H1 (cell line): ENCODE results near the gene PHACTR1. TPM values are rescaled to one million over a fixed set of nuclear protein-coding genes. Genes with fewer than 3 reads are reported as not detected.

Experiments
- CTCF ChIA-PET: fragments of 300-600 bp; sonication (Branson Sonifier 250); formaldehyde crosslinking; loops from one replicate; lab custom pipeline; 2021; ENCODE audit not compliant: partially characterized antibody; lab: Charles Lee
- POLR2A ChIA-PET: fragments of 300-600 bp; sonication (Branson Sonifier 250); formaldehyde crosslinking; loops from one replicate; lab custom pipeline; 2021; ENCODE audit warnings: inconsistent platforms; ENCODE audit not compliant: partially characterized antibody; lab: Charles Lee
- DNase-seq, 2 experiments: peaks; one replicate each; pipeline versions ENCODE4 v3.0.0 to v3.0.0-alpha.2; 2010 to 2022; ENCODE audit warnings: low spot score in 2 of 2, low read depth in 1 of 2, mixed read lengths in 1 of 2
- FAIRE-seq: peaks from 2 replicates; lab custom pipeline; 2011; peaks lifted over from hg19 to GRCh38; lab: Jason Lieb, UNC
- H2AFZ ChIP-seq: 2 replicates; pipeline ENCODE4 v1.8.1; 2012; ENCODE audit warnings: low read length, inconsistent platforms
- H2AK5ac ChIP-seq: 2 replicates; pipeline ENCODE4 v1.6.1; 2013; ENCODE audit warnings: low read depth, low read length
- H2BK120ac ChIP-seq: replicated peaks from 2 replicates; pipeline ENCODE3; 2013; ENCODE audit warnings: low read depth, low read length, inconsistent platforms
- H2BK12ac ChIP-seq: 2 replicates; pipeline ENCODE4 v1.6.1; 2013; ENCODE audit warnings: low read depth, low read length
- H2BK15ac ChIP-seq: 2 replicates; pipeline ENCODE4 v1.6.1; 2013; ENCODE audit warnings: low read length
- H2BK20ac ChIP-seq: 2 replicates; pipeline ENCODE4 v1.6.1; 2013; ENCODE audit warnings: low read length
- H2BK5ac ChIP-seq: 2 replicates; pipeline ENCODE4 v1.6.1; 2013; ENCODE audit warnings: low read depth, low read length
- H3K14ac ChIP-seq: 2 replicates; pipeline ENCODE4 v1.6.1; 2013; ENCODE audit warnings: inconsistent platforms; ENCODE audit not compliant: insufficient read length
- H3K18ac ChIP-seq: 2 replicates; pipeline ENCODE4 v1.6.1; 2013; ENCODE audit warnings: low read length; ENCODE audit errors: extremely low read depth
- H3K23ac ChIP-seq: 2 replicates; pipeline ENCODE4 v1.6.1; 2013; ENCODE audit warnings: inconsistent platforms; ENCODE audit not compliant: insufficient read length
- H3K23me2 ChIP-seq: 2 replicates; pipeline ENCODE4 v1.6.1; 2013; ENCODE audit warnings: low read depth, low read length
- H3K27ac ChIP-seq: 2 replicates; pipeline ENCODE4 v1.6.1; 2011; ENCODE audit warnings: low read depth, low read length, inconsistent platforms
- H3K27me3 ChIP-seq, 4 experiments: replicated peaks in 1 of 4; 1 replicate in 1 of 4; 2 replicates in 3 of 4; pipeline versions ENCODE4 v1.6.1 to v1.8.1; 2011 to 2013; ENCODE audit warnings: low read length in 3 of 4, mild to moderate bottlenecking in 3 of 4, inconsistent platforms in 2 of 4, mixed read lengths in 2 of 4, moderate library complexity in 1 of 4; ENCODE audit not compliant: control insufficient read depth in 3 of 4, insufficient read depth in 3 of 4; ENCODE audit errors: extremely low read depth in 1 of 4
- H3K36me3 ChIP-seq, 4 experiments: 2 replicates each; pipeline versions ENCODE4 v1.6.1 to v1.8.1; 2011 to 2013; ENCODE audit warnings: mild to moderate bottlenecking in 4 of 4, low read length in 3 of 4, moderate library complexity in 2 of 4, control low read depth in 1 of 4, inconsistent platforms in 1 of 4; ENCODE audit not compliant: insufficient read depth in 4 of 4, control insufficient read depth in 2 of 4
- H3K4ac ChIP-seq: replicated peaks from 2 replicates; pipeline ENCODE3; 2013; ENCODE audit warnings: low read length, low read depth, mixed read lengths, inconsistent platforms; ENCODE audit not compliant: insufficient read length
- H3K4me1 ChIP-seq, 4 experiments: replicated peaks in 1 of 4; 1 replicate in 1 of 4; 2 replicates in 3 of 4; pipeline versions ENCODE4 v1.6.1 to v1.8.1; 2011 to 2013; ENCODE audit warnings: low read length in 3 of 4, inconsistent platforms in 2 of 4, mixed read lengths in 1 of 4; ENCODE audit not compliant: insufficient read depth in 4 of 4, control insufficient read depth in 3 of 4
- H3K4me2 ChIP-seq, 2 experiments: 2 replicates each; pipeline versions ENCODE4 v1.6.1 to v1.8.1; 2011 to 2013; ENCODE audit warnings: low read depth in 2 of 2, low read length in 2 of 2, control low read depth in 1 of 2, inconsistent platforms in 1 of 2, mild to moderate bottlenecking in 1 of 2; ENCODE audit not compliant: insufficient read depth in 1 of 2
- H3K4me3 ChIP-seq, 4 experiments: fragments of 200-600, 300-600 bp in 1 of 4; sonication (generic), shearing (Covaris generic), sonication (Bioruptor Twin) in 1 of 4; 2 replicates each; pipeline versions ENCODE4 v1.5.1 to v1.8.1; 2011 to 2016; ENCODE audit warnings: low read length in 4 of 4, low read depth in 3 of 4, control low read depth in 2 of 4, inconsistent platforms in 2 of 4, mild to moderate bottlenecking in 2 of 4, mixed read lengths in 1 of 4, moderate library complexity in 1 of 4; ENCODE audit not compliant: insufficient read depth in 2 of 4; ENCODE audit errors: extremely low read depth in 1 of 4
- H3K56ac ChIP-seq: replicated peaks from 2 replicates; pipeline ENCODE3; 2013; ENCODE audit warnings: low read depth, mild to moderate bottlenecking, mixed read lengths, low read length, inconsistent platforms; ENCODE audit not compliant: insufficient read length
- H3K79me1 ChIP-seq: 2 replicates; pipeline ENCODE4 v1.6.1; 2013; ENCODE audit warnings: low read depth, low read length, control low read depth
- H3K79me2 ChIP-seq, 2 experiments: 2 replicates each; pipeline versions ENCODE4 v1.6.1 to v1.8.1; 2012 to 2013; ENCODE audit warnings: low read length in 2 of 2, mild to moderate bottlenecking in 2 of 2, inconsistent platforms in 1 of 2; ENCODE audit not compliant: insufficient read depth in 2 of 2, control insufficient read depth in 1 of 2
- H3K9ac ChIP-seq, 4 experiments: replicated peaks in 1 of 4; 1 replicate in 1 of 4; 2 replicates in 3 of 4; pipeline versions ENCODE4 v1.6.1 to v1.8.1; 2011 to 2013; ENCODE audit warnings: low read depth in 3 of 4, low read length in 3 of 4, control low read depth in 2 of 4, mild to moderate bottlenecking in 2 of 4, moderate library complexity in 2 of 4, inconsistent platforms in 1 of 4; ENCODE audit errors: extremely low read depth in 1 of 4
- H3K9me3 ChIP-seq, 2 experiments: 2 replicates each; pipeline versions ENCODE4 v1.6.1 to v1.8.1; 2012 to 2013; ENCODE audit warnings: mild to moderate bottlenecking in 2 of 2, moderate library complexity in 2 of 2, control low read depth in 1 of 2, inconsistent platforms in 1 of 2, low read depth in 1 of 2, low read length in 1 of 2, mixed read lengths in 1 of 2; ENCODE audit not compliant: insufficient read depth in 2 of 2
- H4K20me1 ChIP-seq, 2 experiments: replicated peaks in 1 of 2; 2 replicates each; pipeline versions ENCODE3 to v1.8.1; 2011 to 2013; ENCODE audit warnings: inconsistent platforms in 2 of 2, low read length in 2 of 2, mild to moderate bottlenecking in 1 of 2; ENCODE audit not compliant: insufficient read depth in 2 of 2, control insufficient read depth in 1 of 2
- H4K5ac ChIP-seq: 2 replicates; pipeline ENCODE4 v1.6.1; 2013; ENCODE audit warnings: low read length, low read depth, mixed read lengths, inconsistent platforms; ENCODE audit not compliant: insufficient read length
- H4K8ac ChIP-seq: 2 replicates; pipeline ENCODE4 v1.8.0; 2013; ENCODE audit warnings: mild to moderate bottlenecking, moderate library complexity, low read length, inconsistent platforms; ENCODE audit not compliant: insufficient read depth; ENCODE audit errors: extremely low read depth
- H4K91ac ChIP-seq: replicated peaks from 2 replicates; pipeline ENCODE3; 2013; ENCODE audit warnings: low read length, mixed read lengths, inconsistent platforms; ENCODE audit not compliant: insufficient read length
- CHD1 ChIP-seq: IDR thresholded peaks from 2 replicates; pipeline ENCODE4 v1.6.1; 2012; ENCODE audit warnings: low read depth, low read length, improper control_type of control experiment
- CHD2 ChIP-seq: IDR thresholded peaks from 2 replicates; pipeline ENCODE4 v1.6.1; 2012; ENCODE audit warnings: low read length, improper control_type of control experiment
- CREB1 ChIP-seq: IDR thresholded peaks from 2 replicates; pipeline ENCODE4 v1.6.1; 2012; ENCODE audit warnings: inconsistent platforms
- CTBP2 ChIP-seq: IDR thresholded peaks from 2 replicates; pipeline ENCODE4 v1.7.0; 2011; ENCODE audit warnings: borderline replicate concordance, mild to moderate bottlenecking, moderate library complexity, mixed read lengths, low read length; ENCODE audit not compliant: insufficient read depth, insufficient read length
- EGR1 ChIP-seq: IDR thresholded peaks from 2 replicates; pipeline ENCODE4 v1.6.1; 2011; ENCODE audit warnings: low read depth, low read length, borderline replicate concordance
- FOSL1 ChIP-seq: IDR thresholded peaks from 2 replicates; pipeline ENCODE4 v1.6.1; 2011; ENCODE audit warnings: mild to moderate bottlenecking, low read depth, low read length, moderate library complexity; ENCODE audit not compliant: insufficient read depth
- NANOG ChIP-seq: IDR thresholded peaks from 2 replicates; pipeline ENCODE4 v1.6.1; 2011; ENCODE audit warnings: low read length, low read depth, mild to moderate bottlenecking, inconsistent platforms; ENCODE audit not compliant: insufficient read depth, poor library complexity, severe bottlenecking
- RXRA ChIP-seq: IDR thresholded peaks from 2 replicates; pipeline ENCODE4 v1.6.1; 2011; ENCODE audit warnings: low read depth, mild to moderate bottlenecking, low read length, moderate library complexity; ENCODE audit not compliant: insufficient read depth
- TAF7 ChIP-seq: optimal IDR thresholded peaks from 2 replicates; pipeline ENCODE3; 2011; ENCODE audit warnings: low read depth, mild to moderate bottlenecking, inconsistent platforms, low read length, moderate library complexity, borderline replicate concordance
- TBP ChIP-seq: IDR thresholded peaks from 2 replicates; pipeline ENCODE4 v1.6.1; 2011; ENCODE audit warnings: low read depth, low read length, improper control_type of control experiment
- YY1 ChIP-seq: IDR thresholded peaks from 2 replicates; pipeline ENCODE4 v1.6.1; 2011; ENCODE audit warnings: low read depth, mild to moderate bottlenecking, low read length
- ZNF274 ChIP-seq: IDR thresholded peaks from 2 replicates; pipeline ENCODE4 v1.7.0; 2012; ENCODE audit warnings: low read length, borderline replicate concordance; ENCODE audit errors: extremely low read depth
- WGBS, 2 experiments: shearing (Covaris generic) in 1 of 2; methylation state at CpG; one replicate each; pipeline versions ENCODE4 v1.1.6 to v1.1.7; 2013 to 2015; ENCODE audit warnings: low lambda C conversion rate in 2 of 2, mixed read lengths in 2 of 2, inconsistent platforms in 1 of 2, low coverage in 1 of 2, missing lambda C conversion rate in 1 of 2; ENCODE audit not compliant: insufficient replicate concordance in 2 of 2, insufficient coverage in 1 of 2, insufficient read length in 1 of 2; ENCODE audit errors: extremely low coverage in 1 of 2, missing lambda C conversion rate in 1 of 2; 5-methylcytosine and 5-hydroxymethylcytosine counted together
- polyA plus RNA-seq, 7 experiments: library from polyadenylated mRNA; depleted of rRNA in 3 of 7; stranded (reverse) in 5 of 7; unstranded in 2 of 7; fragments of >200 nt in 5 of 7; fragments of 200-250 nt in 2 of 7; gene quantifications; 1 replicate in 5 of 7; 2 replicates in 1 of 7; 4 replicates in 1 of 7; pipeline versions ENCODE4 v1.2.1 to v1.2.3, GENCODE V29; 2011 to 2013; ENCODE audit warnings: missing spikeins in 2 of 7, mixed read lengths in 2 of 7
- total RNA-seq: library from RNA; stranded (reverse); fragmentation: NEBNext Ultra II Directional; extraction: Animal tissue kit (Norgen Biotek cat#: 25700); gene quantifications from 2 replicates; pipeline ENCODE4 v1.2.1, GENCODE V29; 2021
- TF ChIP-seq, protein P1 (sequence below): IDR thresholded peaks from 2 replicates; pipeline ENCODE4 v1.6.1; 2011; ENCODE audit warnings: low read depth, mild to moderate bottlenecking, low read length; ENCODE audit not compliant: insufficient read depth

PHACTR1 gene
- total and polyA plus RNA-seq, 2 of the 8 experiments (the other 6 are each of a cell fraction or from before 2014, with no cell fraction given): 3.9 to 17.1 TPM

DNA sequence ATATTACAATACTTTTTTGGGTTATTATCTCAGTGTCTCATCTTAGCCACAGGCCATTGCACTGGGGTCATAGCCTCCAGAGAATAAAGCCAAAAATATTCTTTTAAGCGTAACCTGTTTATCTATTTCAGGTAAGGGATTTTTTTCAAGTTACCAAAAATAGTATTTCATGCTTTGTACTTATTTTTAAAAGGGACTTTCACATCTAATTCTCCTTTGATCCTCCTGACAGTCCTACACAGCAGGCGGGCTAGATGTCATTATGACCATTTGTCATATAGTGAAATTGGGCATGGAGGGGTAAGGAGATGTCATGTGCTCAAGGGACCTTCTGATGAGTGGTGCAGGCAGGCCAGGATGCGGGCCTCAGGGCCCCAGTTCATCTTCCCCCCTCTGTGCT, 542.8 kb downstream of the PHACTR1 start:
- WGBS, 2 experiments: 90% methylated on average over 3 of the region's 3 CpGs; no CpG with 5 or more reads in 1 of the 2 experiments
- CTCF ChIA-PET: interaction anchor here (0.6 to 2.0 kb wide), 2 partner anchors 14 to 19 kb away, joined by 3 to 6 read pairs; no protein-coding TSS in a partner anchor
- Histone ChIP-seq H2BK20ac (no peak overlapping the region), H3K27me3 (no peaks in the 10 kb centered on the region), H3K23ac (no peak overlapping the region), H2BK5ac (no peak overlapping the region), H3K4me3 (no peak overlapping the region), H3K56ac (no peak overlapping the region), H4K20me1 (no peaks in the 10 kb centered on the region), H3K9ac (no peak overlapping the region), H4K91ac (no peak overlapping the region), H2BK120ac (no peak overlapping the region), H3K4me1 (0 out of 7 replicates have a peak, but pooled peaks cover 0 to 2% (median 0%) of the 10 kb centered on the region in 4 experiments), H2BK12ac (no peak overlapping the region), H4K8ac (no peak overlapping the region), H3K4me2 (no peak overlapping the region), H3K79me1 (no peaks in the 10 kb centered on the region; the same call in 1 of the 2 replicates), H3K9me3 (peaks cover 13 to 18% of the 10 kb centered on the region in 2 experiments), H3K14ac (no peak overlapping the region), H3K79me2 (no peaks in the 10 kb centered on the region; a peak in 1 of 4 replicates), H3K4ac (no peak overlapping the region), H3K36me3 (peaks cover 0 to 7% (median 0%) of the 10 kb centered on the region in 4 experiments; a peak in 1 of 8 replicates)
- DNase-seq (no peak), FAIRE-seq (no peak)
- POLR2A ChIA-PET: no interaction called here
- no peak for TF ChIP-seq CTBP2
- TF ChIP-seq TBP: no peak
- no peak for TF ChIP-seq YY1
- TF ChIP-seq CHD1: no peak
- TF ChIP-seq, protein P1, sequence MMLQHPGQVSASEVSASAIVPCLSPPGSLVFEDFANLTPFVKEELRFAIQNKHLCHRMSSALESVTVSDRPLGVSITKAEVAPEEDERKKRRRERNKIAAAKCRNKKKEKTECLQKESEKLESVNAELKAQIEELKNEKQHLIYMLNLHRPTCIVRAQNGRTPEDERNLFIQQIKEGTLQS: no peak
- no peak for TF ChIP-seq CREB1
- no peak for TF ChIP-seq RXRA
- TF ChIP-seq FOSL1: no peak
- TF ChIP-seq ZNF274: no peak
- TF ChIP-seq TAF7: no peak
- no peak for TF ChIP-seq CHD2
- no peak for TF ChIP-seq EGR1
- no peak for TF ChIP-seq NANOG
- TF ChIP-seq, all 59 proteins: peak for 0
- H2BK15ac ChIP-seq: no peak overlapping the region
- H3K23me2 ChIP-seq: no peaks in the 10 kb centered on the region
- no peak overlapping the region for H3K18ac ChIP-seq
- H4K5ac ChIP-seq: no peak overlapping the region
- no peak overlapping the region for H3K27ac ChIP-seq
- H2AK5ac ChIP-seq: no peak overlapping the region
- H2AFZ ChIP-seq: no peak overlapping the region
